T-helper 17 cell (primary cell): ENCODE data around the gene GRHL3. TPM values are rescaled to one million over a fixed set of nuclear protein-coding genes. Genes with fewer than 3 reads are reported as not detected.
A peak's percentile ranks its signal among the peaks of the same experiment; 100 is the strongest.
"Not testable (repeated sequence)": the region's sequence is repeated elsewhere in the genome, so short reads cannot be mapped to it uniquely, and the experiment has no call there.

ENCODE experiments used
- ATAC-seq: fragments of 150-1000 bp; cut with Tn5 transposase; 2 replicates; pipeline ENCODE4 v1.10.0; 2021; ENCODE audit warnings: mild to moderate bottlenecking, moderate library complexity
- DNase-seq, 3 donors: peaks; one replicate each; pipeline versions ENCODE4 v3.0.0 to v3.0.0-alpha.2; 2020 to 2021
- H3K9me3 ChIP-seq: one replicate; pipeline ENCODE4 v1.7.0; 2013; ENCODE audit warnings: low read length, mild to moderate bottlenecking; ENCODE audit not compliant: control insufficient read depth, poor library complexity, severe bottlenecking
- H3K27ac Mint-ChIP-seq: one replicate; pipeline ENCODE4 v1.8.0; 2022; ENCODE audit warnings: mild to moderate bottlenecking, moderate library complexity, mixed read lengths
- H3K27me3 Mint-ChIP-seq: one replicate; pipeline ENCODE4 v1.8.0; 2022; ENCODE audit warnings: mixed read lengths
- H3K36me3 Mint-ChIP-seq: one replicate; pipeline ENCODE4 v1.8.0; 2022; ENCODE audit warnings: low read depth, mixed read lengths
- H3K4me1 Mint-ChIP-seq: one replicate; pipeline ENCODE4 v1.8.0; 2022; ENCODE audit warnings: mild to moderate bottlenecking, mixed read lengths
- H3K4me3 Mint-ChIP-seq: one replicate; pipeline ENCODE4 v1.8.0; 2022; ENCODE audit warnings: mild to moderate bottlenecking, moderate library complexity, mixed read lengths
- total RNA-seq, 4 donors: library from RNA in 2 of 4; stranded (reverse) in 2 of 4; gene quantifications; one replicate each; pipeline ENCODE4 v1.2.3 and lab custom pipeline; 2022 to 2026

The GRHL3 gene
- total RNA-seq, result not detected
- 0 to 0.08 reads per million in 2 donors for total RNA-seq (lab: John Stamatoyannopoulos, UW)

GRCh38 chr1:24319312-24319863 is at the start of gene GRHL3:
GRHL3 (plus strand) TSS chr1:24319357; CDS start chr1:24319552, 195 bp downstream.
- H3K27me3 Mint-ChIP-seq, result peaks cover 48% of the 10 kb centered on the region
- peak within 1 kb of the TSS; percentile 90 for H3K4me3 Mint-ChIP-seq
- no peaks in the 10 kb centered on the region for H3K36me3 Mint-ChIP-seq
- peaks cover 43% of the 10 kb centered on the region for H3K4me1 Mint-ChIP-seq
- DNase-seq (no peak), ATAC-seq (no peak)
- no peak within 1 kb of the TSS for H3K27ac Mint-ChIP-seq
- H3K9me3 ChIP-seq, result no peaks in the 10 kb centered on the region

- not testable (repeated sequence) for H3K9me3 ChIP-seq, H3K27ac Mint-ChIP-seq, ATAC-seq, H3K4me3 Mint-ChIP-seq, DNase-seq, H3K36me3 Mint-ChIP-seq, H3K4me1 Mint-ChIP-seq
- H3K27me3 Mint-ChIP-seq, result peaks cover 14% of the 10 kb centered on the region
These were observed 44.7 kb upstream of the GRHL3 start for GRCh38 chr1:24274203-24275103.

GRCh38 chr1:24275104-24275410 is 44.1 kb upstream of the GRHL3 start:
- peaks cover 7% of the 10 kb centered on the region for H3K4me1 Mint-ChIP-seq
- no peak overlapping the region for H3K4me3 Mint-ChIP-seq
- ATAC-seq, result no peak
- H3K9me3 ChIP-seq, result no peaks in the 10 kb centered on the region
- peaks cover 2% of the 10 kb centered on the region for H3K36me3 Mint-ChIP-seq
- H3K27me3 Mint-ChIP-seq, result peaks cover 14% of the 10 kb centered on the region
- no peak overlapping the region for H3K27ac Mint-ChIP-seq
- DNase-seq, result no peak

GRCh38 chr1:24275510-24275909 is 43.6 kb upstream of the GRHL3 start:
- H3K4me3 Mint-ChIP-seq, result no peak overlapping the region
- peaks cover 2% of the 10 kb centered on the region for H3K36me3 Mint-ChIP-seq
- peaks cover 14% of the 10 kb centered on the region for H3K27me3 Mint-ChIP-seq
- ATAC-seq, result no peak
- no peaks in the 10 kb centered on the region for H3K9me3 ChIP-seq
- no peak for DNase-seq
- no peak overlapping the region for H3K27ac Mint-ChIP-seq
- H3K4me1 Mint-ChIP-seq, result peaks cover 9% of the 10 kb centered on the region

- DNase-seq (no peak), ATAC-seq (no peak)
- no peaks in the 10 kb centered on the region for H3K9me3 ChIP-seq
- no peak overlapping the region for H3K4me3 Mint-ChIP-seq
- H3K27me3 Mint-ChIP-seq, result peaks cover 14% of the 10 kb centered on the region
- peaks cover 9% of the 10 kb centered on the region for H3K4me1 Mint-ChIP-seq
- peak overlapping the region; percentile 75 for H3K27ac Mint-ChIP-seq
- H3K36me3 Mint-ChIP-seq, result peaks cover 2% of the 10 kb centered on the region
These were observed 42.4 kb upstream of the GRHL3 start for GRCh38 chr1:24276791-24277190.

GRCh38 chr1:24277420-24278169 is 41.6 kb upstream of the GRHL3 start:
- no peaks in the 10 kb centered on the region for H3K9me3 ChIP-seq
- Mint-ChIP-seq H3K27ac (peak overlapping the region; percentile 75), H3K4me3 (peak overlapping the region; percentile 72), H3K36me3 (peaks cover 2% of the 10 kb centered on the region), H3K27me3 (peaks cover 14% of the 10 kb centered on the region), H3K4me1 (peaks cover 9% of the 10 kb centered on the region)
- peak; percentile 41 for ATAC-seq
- no peak for DNase-seq

GRCh38 chr1:24278726-24279125 is 40.4 kb upstream of the GRHL3 start:
- Mint-ChIP-seq H3K27ac (no peak overlapping the region), H3K4me3 (no peak overlapping the region), H3K4me1 (peaks cover 9% of the 10 kb centered on the region), H3K27me3 (peaks cover 10% of the 10 kb centered on the region), H3K36me3 (no peaks in the 10 kb centered on the region)
- DNase-seq (no peak), ATAC-seq (no peak)
- no peaks in the 10 kb centered on the region for H3K9me3 ChIP-seq

- H3K27me3 Mint-ChIP-seq, result peaks cover 5% of the 10 kb centered on the region
- H3K27ac Mint-ChIP-seq, result no peak overlapping the region
- H3K4me1 Mint-ChIP-seq, result peaks cover 9% of the 10 kb centered on the region
- no peak for DNase-seq
- H3K9me3 ChIP-seq, result no peaks in the 10 kb centered on the region
- no peaks in the 10 kb centered on the region for H3K36me3 Mint-ChIP-seq
- H3K4me3 Mint-ChIP-seq, result no peak overlapping the region
- no peak for ATAC-seq
These were observed 39.4 kb upstream of the GRHL3 start for GRCh38 chr1:24279590-24280232.

GRCh38 chr1:24281591-24281990 is 37.6 kb upstream of the GRHL3 start:
- ATAC-seq, result no peak
- Mint-ChIP-seq H3K4me3 (no peak overlapping the region), H3K27ac (no peak overlapping the region), H3K27me3 (peaks cover 5% of the 10 kb centered on the region), H3K36me3 (no peaks in the 10 kb centered on the region), H3K4me1 (peaks cover 9% of the 10 kb centered on the region)
- no peak for DNase-seq
- H3K9me3 ChIP-seq, result no peaks in the 10 kb centered on the region

- Mint-ChIP-seq H3K27me3 (peaks cover 1% of the 10 kb centered on the region), H3K27ac (no peak overlapping the region), H3K4me1 (peaks cover 6% of the 10 kb centered on the region), H3K4me3 (no peak overlapping the region), H3K36me3 (no peaks in the 10 kb centered on the region)
- H3K9me3 ChIP-seq, result no peaks in the 10 kb centered on the region
- ATAC-seq, result no peak
- DNase-seq, result no peak
These were observed 36.7 kb upstream of the GRHL3 start for GRCh38 chr1:24282491-24282890.

- Mint-ChIP-seq H3K27ac (no peak overlapping the region), H3K36me3 (no peaks in the 10 kb centered on the region), H3K4me1 (peaks cover 2% of the 10 kb centered on the region), H3K4me3 (no peak overlapping the region), H3K27me3 (no peaks in the 10 kb centered on the region)
- no peak for DNase-seq
- H3K9me3 ChIP-seq, result no peaks in the 10 kb centered on the region
- no peak for ATAC-seq
These were observed 35.6 kb upstream of the GRHL3 start for GRCh38 chr1:24283326-24284155.

- Mint-ChIP-seq H3K36me3 (no peaks in the 10 kb centered on the region), H3K4me3 (no peak overlapping the region), H3K27ac (no peak overlapping the region), H3K4me1 (peaks cover 2% of the 10 kb centered on the region), H3K27me3 (no peaks in the 10 kb centered on the region)
- H3K9me3 ChIP-seq, result no peaks in the 10 kb centered on the region
- ATAC-seq, result no peak
- DNase-seq, result no peak
These were observed 35.0 kb upstream of the GRHL3 start for GRCh38 chr1:24284156-24284471.
